K562 (cell line): ENCODE data around the gene MYRIP. TPM values are rescaled to one million over a fixed set of nuclear protein-coding genes. Genes with fewer than 3 reads are reported as not detected.

Experiments used
- DIDO1 ChIP-seq: fragments of 450-650 bp; IDR thresholded peaks from 2 replicates; pipeline ENCODE4 v1.6.1; 2016; ENCODE audit warnings: low read depth, missing biosample characterization, missing genetic modification characterization
- FIP1L1 ChIP-seq: fragments of 200-400 bp; formaldehyde crosslinking; IDR thresholded peaks from 2 replicates; pipeline ENCODE4 v1.6.1; 2018; ENCODE audit warnings: mild to moderate bottlenecking, low read depth, low read length; ENCODE audit not compliant: poor library complexity, severe bottlenecking
- FOSL1 ChIP-seq: fragments of 200-800 bp; sonication (Bioruptor generic); conservative IDR thresholded peaks from 2 replicates; pipeline ENCODE4 v1.6.1; 2016; ENCODE audit warnings: missing genetic modification characterization, missing compliant biosample characterization
- IFI16 ChIP-seq: fragments of 250-450 bp; sonication (Bioruptor Pico); IDR thresholded peaks from 2 replicates; pipeline ENCODE4 v2.1.2; 2022; ENCODE audit warnings: mild to moderate bottlenecking, inconsistent platforms
- KDM1A ChIP-seq, 2 experiments: fragments of 450-650 bp; IDR thresholded peaks; 2 replicates each; pipeline ENCODE4 v1.6.1; 2016; ENCODE audit warnings: mild to moderate bottlenecking in 2 of 2
- MAFK ChIP-seq: IDR thresholded peaks from 2 replicates; pipeline ENCODE4 v1.6.1; 2011; ENCODE audit warnings: low read length, improper control_type of control experiment
- MBD2 ChIP-seq: sonication (generic); IDR thresholded peaks from 2 replicates; pipeline ENCODE4 v1.6.1; 2016; ENCODE audit warnings: low read depth, borderline replicate concordance
- MECOM ChIP-seq: fragments of 250-450 bp; sonication (Bioruptor Pico); IDR thresholded peaks from 2 replicates; pipeline ENCODE4 v1.8.0; 2022; ENCODE audit warnings: inconsistent platforms
- PTTG1 ChIP-seq: fragments of 450-650 bp; IDR thresholded peaks from 2 replicates; pipeline ENCODE4 v1.6.1; 2016; ENCODE audit warnings: low read depth, mild to moderate bottlenecking, missing genetic modification characterization, missing compliant biosample characterization
- TCF3 ChIP-seq: sonication (generic); formaldehyde crosslinking; IDR thresholded peaks from 2 replicates; pipeline ENCODE4 v1.4.0; 2020; ENCODE audit warnings: mild to moderate bottlenecking, missing genetic modification reagents
- TRIM28 ChIP-seq: fragments of 450-650 bp; IDR thresholded peaks from 2 replicates; pipeline ENCODE4 v1.6.1; 2017
- ZBTB8A ChIP-seq: fragments of 450-650 bp; IDR thresholded peaks from 2 replicates; pipeline ENCODE4 v1.6.1; 2018; ENCODE audit warnings: mild to moderate bottlenecking, moderate library complexity; ENCODE audit not compliant: partially characterized antibody
- ZNF165 ChIP-seq: fragments of 250-450 bp; sonication (Bioruptor Pico); IDR thresholded peaks from 2 replicates; pipeline ENCODE4 v1.4.0; 2020; ENCODE audit warnings: borderline replicate concordance
- polyA plus RNA-seq, 8 experiments: library from polyadenylated mRNA; depleted of rRNA in 4 of 8; stranded (reverse) in 5 of 8; unstranded in 3 of 8; fragments of >200 nt; fragmentation: Nextera tagmentation in 2 of 8; fragmentation: Illumina TruSeq in 1 of 8; extraction: Ambion mirVana in 2 of 8; extraction: Trizol in 1 of 8; gene quantifications; 2 replicates each; pipeline versions ENCODE4 v1.2.1 to v1.2.3, GENCODE V29; 2011 to 2014; ENCODE audit warnings: inconsistent platforms in 1 of 8, missing spikeins in 1 of 8
- total RNA-seq, 7 experiments: library from RNA; depleted of rRNA in 6 of 7; stranded (reverse); fragments of >200 nt in 6 of 7; fragmentation: Illumina TruSeq in 2 of 7; extraction: Trizol in 2 of 7; gene quantifications; 2 replicates each; pipeline versions ENCODE4 v1.2.1 to v1.2.3, GENCODE V29; 2011 to 2021; ENCODE audit warnings: low replicate concordance in 1 of 7
- TF ChIP-seq, protein P1 (sequence below), 2 experiments: fragments of 450-650 bp in 1 of 2; sonication (generic) in 1 of 2; formaldehyde crosslinking in 1 of 2; IDR thresholded peaks; 2 replicates each; pipeline versions ENCODE4 v1.7.1 to v1.9.0; 2016 to 2022; ENCODE audit warnings: inconsistent platforms in 1 of 2, mild to moderate bottlenecking in 1 of 2, missing genetic modification reagents in 1 of 2
- TF ChIP-seq, protein P2 (sequence below): sonication (generic); IDR thresholded peaks from 2 replicates; pipeline ENCODE4 v1.6.1; 2016

MYRIP gene
- total and polyA plus RNA-seq, 9 of the 15 experiments (the other 6 are each of a cell fraction or from before 2014, with no cell fraction given), result 0.03 to 0.12 TPM; not detected in 7

GRCh38 chr3:40299721-40300335 is 490.4 kb downstream of the MYRIP start (continued):
- TF ChIP-seq, protein P1, sequence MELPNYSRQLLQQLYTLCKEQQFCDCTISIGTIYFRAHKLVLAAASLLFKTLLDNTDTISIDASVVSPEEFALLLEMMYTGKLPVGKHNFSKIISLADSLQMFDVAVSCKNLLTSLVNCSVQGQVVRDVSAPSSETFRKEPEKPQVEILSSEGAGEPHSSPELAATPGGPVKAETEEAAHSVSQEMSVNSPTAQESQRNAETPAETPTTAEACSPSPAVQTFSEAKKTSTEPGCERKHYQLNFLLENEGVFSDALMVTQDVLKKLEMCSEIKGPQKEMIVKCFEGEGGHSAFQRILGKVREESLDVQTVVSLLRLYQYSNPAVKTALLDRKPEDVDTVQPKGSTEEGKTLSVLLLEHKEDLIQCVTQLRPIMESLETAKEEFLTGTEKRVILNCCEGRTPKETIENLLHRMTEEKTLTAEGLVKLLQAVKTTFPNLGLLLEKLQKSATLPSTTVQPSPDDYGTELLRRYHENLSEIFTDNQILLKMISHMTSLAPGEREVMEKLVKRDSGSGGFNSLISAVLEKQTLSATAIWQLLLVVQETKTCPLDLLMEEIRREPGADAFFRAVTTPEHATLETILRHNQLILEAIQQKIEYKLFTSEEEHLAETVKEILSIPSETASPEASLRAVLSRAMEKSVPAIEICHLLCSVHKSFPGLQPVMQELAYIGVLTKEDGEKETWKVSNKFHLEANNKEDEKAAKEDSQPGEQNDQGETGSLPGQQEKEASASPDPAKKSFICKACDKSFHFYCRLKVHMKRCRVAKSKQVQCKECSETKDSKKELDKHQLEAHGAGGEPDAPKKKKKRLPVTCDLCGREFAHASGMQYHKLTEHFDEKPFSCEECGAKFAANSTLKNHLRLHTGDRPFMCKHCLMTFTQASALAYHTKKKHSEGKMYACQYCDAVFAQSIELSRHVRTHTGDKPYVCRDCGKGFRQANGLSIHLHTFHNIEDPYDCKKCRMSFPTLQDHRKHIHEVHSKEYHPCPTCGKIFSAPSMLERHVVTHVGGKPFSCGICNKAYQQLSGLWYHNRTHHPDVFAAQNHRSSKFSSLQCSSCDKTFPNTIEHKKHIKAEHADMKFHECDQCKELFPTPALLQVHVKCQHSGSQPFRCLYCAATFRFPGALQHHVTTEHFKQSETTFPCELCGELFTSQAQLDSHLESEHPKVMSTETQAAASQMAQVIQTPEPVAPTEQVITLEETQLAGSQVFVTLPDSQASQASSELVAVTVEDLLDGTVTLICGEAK (IDR thresholded peaks at IDR 0.05), result peak; percentile 59; the same call in 1 of the 2 replicates
- TF ChIP-seq, protein P1 (CRISPR knock-in tag; IDR thresholded peaks at IDR 0.05), result no peak
- no peak for TF ChIP-seq FIP1L1
- peak; percentile 42 for TF ChIP-seq ZBTB8A
- TF ChIP-seq MECOM (CRISPR knock-in tag), result peak; percentile 84
- 0 out of 2 replicates have a peak, but pooled peaks have one; percentile 51 for TF ChIP-seq MBD2
- no peak for TF ChIP-seq DIDO1 (tag)
- peak; percentile 28 to 44; a peak in 3 of 4 replicates for TF ChIP-seq KDM1A (IDR thresholded peaks at IDR 0.05)
- no peak for TF ChIP-seq IFI16 (CRISPR knock-in tag)
- TF ChIP-seq TRIM28, result peak; percentile 59; the same call in 1 of the 2 replicates
- peak; percentile 87 for TF ChIP-seq FOSL1 (tag)
- TF ChIP-seq ZNF165, result peak; percentile 74
- TF ChIP-seq TCF3 (CRISPR knock-in tag), result peak; percentile 29; the same call in 1 of the 2 replicates
- peak; percentile 57; the same call in 1 of the 2 replicates for TF ChIP-seq PTTG1
- TF ChIP-seq MAFK, result peak; percentile 97
- TF ChIP-seq, protein P2, sequence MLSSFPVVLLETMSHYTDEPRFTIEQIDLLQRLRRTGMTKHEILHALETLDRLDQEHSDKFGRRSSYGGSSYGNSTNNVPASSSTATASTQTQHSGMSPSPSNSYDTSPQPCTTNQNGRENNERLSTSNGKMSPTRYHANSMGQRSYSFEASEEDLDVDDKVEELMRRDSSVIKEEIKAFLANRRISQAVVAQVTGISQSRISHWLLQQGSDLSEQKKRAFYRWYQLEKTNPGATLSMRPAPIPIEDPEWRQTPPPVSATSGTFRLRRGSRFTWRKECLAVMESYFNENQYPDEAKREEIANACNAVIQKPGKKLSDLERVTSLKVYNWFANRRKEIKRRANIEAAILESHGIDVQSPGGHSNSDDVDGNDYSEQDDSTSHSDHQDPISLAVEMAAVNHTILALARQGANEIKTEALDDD, result 0 out of 2 replicates have a peak, but pooled peaks have one; percentile 21
